ENCODE results near the gene GPR162. TPM values are rescaled to one million over a fixed set of nuclear protein-coding genes. Genes with fewer than 3 reads are reported as not detected.

Gene GPR162
- total RNA-seq, 1 experiment from 2014 or later = 18.3 TPM

DNA sequence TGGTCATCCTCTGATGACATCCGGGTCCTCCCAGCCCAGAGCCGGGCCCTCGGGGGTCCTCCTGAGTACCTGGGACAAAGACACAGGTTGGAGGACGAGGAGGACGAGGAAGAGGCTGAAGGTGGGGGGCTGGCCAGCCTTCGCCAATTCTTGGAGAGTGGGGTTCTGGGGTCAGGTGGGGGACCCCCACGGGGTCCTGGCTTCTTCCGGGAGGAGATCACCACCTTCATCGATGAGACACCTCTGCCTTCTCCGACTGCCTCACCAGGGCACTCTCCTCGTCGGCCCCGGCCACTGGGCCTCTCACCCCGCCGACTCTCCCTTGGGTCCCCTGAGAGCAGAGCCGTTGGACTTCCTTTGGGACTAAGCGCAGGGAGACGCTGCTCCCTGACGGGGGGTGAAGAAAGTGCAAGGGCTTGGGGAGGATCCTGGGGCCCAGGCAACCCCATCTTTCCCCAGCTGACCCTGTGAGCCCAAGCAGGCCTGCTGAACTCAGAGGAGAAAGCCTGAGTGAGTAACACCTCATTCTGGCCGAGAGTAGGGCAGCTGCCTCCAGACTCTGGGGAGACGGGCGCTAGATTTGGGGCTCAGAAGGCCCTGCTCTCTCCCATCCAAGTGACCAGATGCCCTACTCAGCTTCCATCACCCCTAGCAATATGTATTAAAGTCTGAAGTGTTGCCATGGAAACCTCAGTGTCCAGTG lies 5.3 kb downstream of the GPR162 start:
- Histone ChIP-seq H3K4me1 (ENCODE audit: insufficient read depth, low read length, poor library complexity, severe bottlenecking) (peaks cover 28% of the 10 kb centered on the region), H3K27me3 (replicated peaks; ENCODE audit: insufficient read depth, low read depth, low read length, poor library complexity) (no peaks in the 10 kb centered on the region), H3K36me3 (ENCODE audit: insufficient read depth, low read length, poor library complexity, severe bottlenecking) (peaks cover 15% of the 10 kb centered on the region), H3K9me3 (ENCODE audit: low read depth, low read length, poor library complexity, severe bottlenecking) (no peaks in the 10 kb centered on the region), H3K27ac (ENCODE audit: low read depth, low read length, poor library complexity, severe bottlenecking) (peak overlapping the region; percentile 57), H3K4me3 (ENCODE audit: low read depth, low read length, poor library complexity, severe bottlenecking) (no peak overlapping the region)
- TF ChIP-seq EZH2 (IDR thresholded peaks at IDR 0.05; ENCODE audit: borderline replicate concordance, low read depth, low read length, poor library complexity, severe bottlenecking) (no peak), CTCF (conservative IDR thresholded peaks at IDR 0.05; ENCODE audit: low read depth, low read length) (no peak)
- intact Hi-C loops (cut with micrococcal nuclease; ENCODE audit: unreplicated experiment) = loop anchor here (5.0 kb wide), 2 partner anchors 60 to 210 kb away; partner anchors contain the start of gene PTMS
- no TSS peak for BruUV-seq (replicated peaks)
- POLR2A ChIA-PET (ENCODE audit: low non-redundant PET) = interaction anchor here (0.6 to 0.9 kb wide), 2 partner anchors 73 to 595 kb away, joined by 3 read pairs; no protein-coding TSS in a partner anchor
- DNase-seq (ENCODE audit: low spot score) = no peak
- CTCF ChIA-PET = interaction anchor here (0.6 to 0.9 kb wide), 2 partner anchors 75 to 103 kb away, joined by 3 read pairs; no protein-coding TSS in a partner anchor

- DNase-seq (ENCODE audit: low spot score) = peak; percentile 95
- no peak for TF ChIP-seq EZH2 (IDR thresholded peaks at IDR 0.05; ENCODE audit: borderline replicate concordance, low read depth, low read length, poor library complexity, severe bottlenecking)
- TF ChIP-seq CTCF (conservative IDR thresholded peaks at IDR 0.05; ENCODE audit: low read depth, low read length) = no peak
- intact Hi-C loops (cut with micrococcal nuclease; ENCODE audit: unreplicated experiment) = loop anchor here (5.0 kb wide), 2 partner anchors 60 to 210 kb away; partner anchors contain the start of gene PTMS
- Histone ChIP-seq H3K27me3 (replicated peaks; ENCODE audit: insufficient read depth, low read depth, low read length, poor library complexity) (no peaks in the 10 kb centered on the region), H3K4me3 (ENCODE audit: low read depth, low read length, poor library complexity, severe bottlenecking) (peak overlapping the region; percentile 29), H3K9me3 (ENCODE audit: low read depth, low read length, poor library complexity, severe bottlenecking) (no peaks in the 10 kb centered on the region), H3K36me3 (ENCODE audit: insufficient read depth, low read length, poor library complexity, severe bottlenecking) (peaks cover 21% of the 10 kb centered on the region), H3K4me1 (ENCODE audit: insufficient read depth, low read length, poor library complexity, severe bottlenecking) (peaks cover 23% of the 10 kb centered on the region), H3K27ac (ENCODE audit: low read depth, low read length, poor library complexity, severe bottlenecking) (peak overlapping the region; percentile 57)
- POLR2A ChIA-PET (ENCODE audit: low non-redundant PET) = interaction anchor here (0.6 kb wide), 1 partner anchor 594 kb away, joined by 3 read pairs; no protein-coding TSS in a partner anchor
- no TSS peak for BruUV-seq (replicated peaks)
- CTCF ChIA-PET = interaction anchor here (0.6 to 0.9 kb wide), 2 partner anchors 75 to 104 kb away, joined by 3 read pairs; no protein-coding TSS in a partner anchor
Measured at GRCh38 chr12:6827437-6827911, 5.9 kb downstream of the GPR162 start.

DNA sequence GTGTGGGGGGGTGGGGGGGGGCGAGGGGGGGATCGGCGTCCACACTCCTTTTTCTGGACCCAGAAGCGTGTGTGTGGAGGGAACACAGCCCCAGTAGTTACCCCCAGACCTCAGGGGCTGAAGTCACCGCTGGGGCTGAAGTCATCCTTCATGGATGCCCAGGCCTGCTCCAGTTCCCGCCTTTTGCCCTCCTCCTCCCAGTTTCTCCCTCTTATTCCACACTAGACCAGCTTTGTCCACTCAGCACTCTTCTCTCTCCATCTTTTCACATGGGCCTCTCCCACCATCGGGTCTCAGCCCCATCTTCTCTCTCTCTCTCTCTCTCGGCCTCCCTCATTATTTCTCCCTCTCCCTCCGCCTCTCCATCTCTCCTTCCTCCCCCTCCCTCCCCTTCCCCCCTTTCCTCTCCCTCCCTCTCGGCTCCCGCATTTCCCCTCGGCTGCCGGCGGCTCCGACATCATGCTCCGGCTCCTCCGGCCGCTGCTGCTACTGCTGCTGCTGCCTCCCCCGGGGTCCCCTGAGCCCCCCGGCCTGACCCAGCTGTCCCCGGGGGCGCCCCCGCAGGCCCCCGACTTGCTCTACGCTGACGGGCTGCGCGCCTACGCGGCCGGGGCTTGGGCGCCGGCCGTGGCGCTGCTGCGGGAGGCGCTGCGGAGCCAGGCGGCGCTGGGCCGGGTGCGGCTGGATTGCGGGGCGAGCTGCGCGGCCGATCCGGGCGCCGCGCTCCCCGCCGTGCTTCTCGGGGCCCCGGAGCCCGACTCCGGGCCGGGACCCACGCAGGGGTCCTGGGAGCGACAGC lies 6.6 kb downstream of the GPR162 start, which contains the start of gene P3H3:
TSS of gene P3H3 (plus strand) at position 426 of the 799 bp plus-strand sequence. CDS start at position 460, 34 bp downstream.
- CTCF ChIA-PET = interaction anchor here (0.9 to 1.0 kb wide), 2 partner anchors 75 to 76 kb away, joined by 3 read pairs; partner anchors contain the start of gene MLF2
- BruUV-seq (replicated peaks) = no TSS peak
- TF ChIP-seq CTCF (conservative IDR thresholded peaks at IDR 0.05; ENCODE audit: low read depth, low read length) = no peak
- Histone ChIP-seq H3K4me1 (ENCODE audit: insufficient read depth, low read length, poor library complexity, severe bottlenecking) (peaks cover 16% of the 10 kb centered on the region), H3K4me3 (ENCODE audit: low read depth, low read length, poor library complexity, severe bottlenecking) (peak within 1 kb of the TSS; percentile 95), H3K9me3 (ENCODE audit: low read depth, low read length, poor library complexity, severe bottlenecking) (no peaks in the 10 kb centered on the region), H3K27ac (ENCODE audit: low read depth, low read length, poor library complexity, severe bottlenecking) (peak within 1 kb of the TSS; percentile 84), H3K27me3 (replicated peaks; ENCODE audit: insufficient read depth, low read depth, low read length, poor library complexity) (no peaks in the 10 kb centered on the region), H3K36me3 (ENCODE audit: insufficient read depth, low read length, poor library complexity, severe bottlenecking) (peaks cover 22% of the 10 kb centered on the region)
- intact Hi-C loops (cut with micrococcal nuclease; ENCODE audit: unreplicated experiment) = loop anchor here (5.0 kb wide), 2 partner anchors 61 to 211 kb away; partner anchors contain the start of gene PTMS
- POLR2A ChIA-PET (ENCODE audit: low non-redundant PET) = no interaction called here
- DNase-seq (ENCODE audit: low spot score) = peak; percentile 76

Measured in A673 (cell line).